Astrocyte (in vitro differentiated cells and primary cell): ENCODE results near the gene TEX38. TPM values are rescaled to one million over a fixed set of nuclear protein-coding genes. Genes with fewer than 3 reads are reported as not detected.

Experiments used
- DNase-seq: peaks from one replicate; pipeline ENCODE4 v3.0.0-alpha.2; 2010; ENCODE audit warnings: low read depth
- FAIRE-seq: peaks from 2 replicates; lab custom pipeline; 2011; peaks lifted over from hg19 to GRCh38; lab: Jason Lieb, UNC
- H2AFZ ChIP-seq: 2 replicates; pipeline ENCODE4 v1.6.0; 2012; ENCODE audit warnings: low read depth, low read length, inconsistent platforms
- H3K27ac ChIP-seq: 2 replicates; pipeline ENCODE4 v1.5.1; 2011; ENCODE audit warnings: low read depth, low read length, inconsistent platforms
- H3K27me3 ChIP-seq: 2 replicates; pipeline ENCODE4 v1.6.0; 2011; ENCODE audit warnings: low read length, inconsistent platforms; ENCODE audit not compliant: insufficient read depth
- H3K36me3 ChIP-seq: 2 replicates; pipeline ENCODE4 v1.5.1; 2011; ENCODE audit warnings: low read length, inconsistent platforms; ENCODE audit not compliant: insufficient read depth
- H3K4me1 ChIP-seq: 2 replicates; pipeline ENCODE4 v1.5.1; 2011; ENCODE audit warnings: low read length, inconsistent platforms; ENCODE audit not compliant: insufficient read depth
- H3K4me2 ChIP-seq: 2 replicates; pipeline ENCODE4 v1.6.0; 2012; ENCODE audit warnings: low read length, inconsistent platforms
- H3K4me3 ChIP-seq: 2 replicates; pipeline ENCODE4 v1.5.1; 2011; ENCODE audit warnings: low read depth, mild to moderate bottlenecking, low read length, inconsistent platforms; ENCODE audit not compliant: insufficient read depth
- H3K79me2 ChIP-seq: 2 replicates; pipeline ENCODE4 v1.6.0; 2012; ENCODE audit warnings: mild to moderate bottlenecking, low read length, inconsistent platforms; ENCODE audit not compliant: insufficient read depth
- H3K9ac ChIP-seq: 2 replicates; pipeline ENCODE4 v1.6.0; 2012; ENCODE audit warnings: mild to moderate bottlenecking, low read length, inconsistent platforms
- H3K9me3 ChIP-seq: 2 replicates; pipeline ENCODE4 v1.5.1; 2012; ENCODE audit warnings: low read depth, mild to moderate bottlenecking, low read length, inconsistent platforms; ENCODE audit not compliant: insufficient read depth
- H4K20me1 ChIP-seq: 2 replicates; pipeline ENCODE4 v1.6.0; 2012; ENCODE audit warnings: low read length, inconsistent platforms; ENCODE audit not compliant: insufficient read depth
- H3K27ac Mint-ChIP-seq: one replicate; pipeline ENCODE4 v1.8.0; 2021; ENCODE audit warnings: mild to moderate bottlenecking, mixed read lengths; ENCODE audit not compliant: unreplicated experiment
- H3K27me3 Mint-ChIP-seq: one replicate; pipeline ENCODE4 v1.8.0; 2021; ENCODE audit warnings: low read depth, mixed read lengths; ENCODE audit not compliant: unreplicated experiment
- H3K36me3 Mint-ChIP-seq: one replicate; pipeline ENCODE4 v1.8.0; 2021; ENCODE audit warnings: low read depth, mixed read lengths; ENCODE audit not compliant: unreplicated experiment
- H3K4me1 Mint-ChIP-seq: one replicate; pipeline ENCODE4 v1.8.0; 2021; ENCODE audit warnings: low read depth, mixed read lengths; ENCODE audit not compliant: unreplicated experiment
- H3K4me3 Mint-ChIP-seq: one replicate; pipeline ENCODE4 v1.8.0; 2021; ENCODE audit warnings: mild to moderate bottlenecking, moderate library complexity, mixed read lengths; ENCODE audit not compliant: unreplicated experiment
- H3K9me3 Mint-ChIP-seq: one replicate; pipeline ENCODE4 v1.8.0; 2021; ENCODE audit warnings: mild to moderate bottlenecking, mixed read lengths; ENCODE audit not compliant: unreplicated experiment
- EZH2 ChIP-seq: IDR thresholded peaks from 2 replicates; pipeline ENCODE4 v1.6.1; 2012; ENCODE audit warnings: mild to moderate bottlenecking, low read length, inconsistent platforms; ENCODE audit not compliant: insufficient read depth
- total RNA-seq: library from RNA; stranded (reverse); gene quantifications from 2 replicates; pipeline ENCODE4 v1.2.1, GENCODE V29; 2021
- TF ChIP-seq, protein P1 (sequence below): IDR thresholded peaks from 2 replicates; pipeline ENCODE4 v1.5.1; 2011; ENCODE audit warnings: low read depth, mild to moderate bottlenecking, inconsistent platforms, low read length, moderate library complexity; ENCODE audit not compliant: insufficient read depth

Gene TEX38
- total RNA-seq, 1 donor from 2014 or later, result not detected

DNA sequence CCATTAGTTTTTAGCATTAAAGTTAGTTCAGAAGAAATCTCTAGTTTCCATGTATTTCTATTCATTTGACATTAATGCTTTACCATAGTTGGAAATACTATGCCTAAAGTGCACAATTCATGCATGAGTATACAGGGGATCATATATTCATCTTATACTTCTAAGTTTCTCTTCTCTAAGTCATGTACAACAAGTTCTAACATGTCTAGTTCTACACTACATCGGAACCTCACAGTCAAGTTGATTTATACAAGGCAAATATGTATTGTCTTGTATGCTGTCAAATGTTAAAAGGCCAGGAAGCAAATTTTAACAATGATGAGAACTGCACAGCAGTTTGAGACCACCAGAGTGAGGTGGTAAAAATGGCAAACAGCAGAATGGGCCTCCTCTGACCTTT lies 32.1 kb upstream of the TEX38 start:
- DNase-seq, result no peak
- TF ChIP-seq EZH2, result no peak
- TF ChIP-seq, protein P1, sequence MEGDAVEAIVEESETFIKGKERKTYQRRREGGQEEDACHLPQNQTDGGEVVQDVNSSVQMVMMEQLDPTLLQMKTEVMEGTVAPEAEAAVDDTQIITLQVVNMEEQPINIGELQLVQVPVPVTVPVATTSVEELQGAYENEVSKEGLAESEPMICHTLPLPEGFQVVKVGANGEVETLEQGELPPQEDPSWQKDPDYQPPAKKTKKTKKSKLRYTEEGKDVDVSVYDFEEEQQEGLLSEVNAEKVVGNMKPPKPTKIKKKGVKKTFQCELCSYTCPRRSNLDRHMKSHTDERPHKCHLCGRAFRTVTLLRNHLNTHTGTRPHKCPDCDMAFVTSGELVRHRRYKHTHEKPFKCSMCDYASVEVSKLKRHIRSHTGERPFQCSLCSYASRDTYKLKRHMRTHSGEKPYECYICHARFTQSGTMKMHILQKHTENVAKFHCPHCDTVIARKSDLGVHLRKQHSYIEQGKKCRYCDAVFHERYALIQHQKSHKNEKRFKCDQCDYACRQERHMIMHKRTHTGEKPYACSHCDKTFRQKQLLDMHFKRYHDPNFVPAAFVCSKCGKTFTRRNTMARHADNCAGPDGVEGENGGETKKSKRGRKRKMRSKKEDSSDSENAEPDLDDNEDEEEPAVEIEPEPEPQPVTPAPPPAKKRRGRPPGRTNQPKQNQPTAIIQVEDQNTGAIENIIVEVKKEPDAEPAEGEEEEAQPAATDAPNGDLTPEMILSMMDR, result no peak
- Mint-ChIP-seq H3K4me3 (no peak overlapping the region), H3K27ac (no peak overlapping the region), H3K27me3 (no peaks in the 10 kb centered on the region), H3K36me3 (peaks cover 8% of the 10 kb centered on the region), H3K9me3 (no peaks in the 10 kb centered on the region), H3K4me1 (peaks cover 12% of the 10 kb centered on the region)
- H4K20me1 ChIP-seq, result no peaks in the 10 kb centered on the region
- no peak overlapping the region for H3K4me3 ChIP-seq
- no peaks in the 10 kb centered on the region for H3K9me3 ChIP-seq
- H2AFZ ChIP-seq, result no peak overlapping the region
- H3K9ac ChIP-seq, result no peak overlapping the region
- no peak for FAIRE-seq
- H3K4me1 ChIP-seq, result peaks cover 8% of the 10 kb centered on the region
- H3K36me3 ChIP-seq, result peaks cover 7% of the 10 kb centered on the region
- H3K4me2 ChIP-seq, result no peak overlapping the region
- H3K27ac ChIP-seq, result no peak overlapping the region
- H3K79me2 ChIP-seq, result no peaks in the 10 kb centered on the region
- H3K27me3 ChIP-seq, result no peaks in the 10 kb centered on the region

DNA sequence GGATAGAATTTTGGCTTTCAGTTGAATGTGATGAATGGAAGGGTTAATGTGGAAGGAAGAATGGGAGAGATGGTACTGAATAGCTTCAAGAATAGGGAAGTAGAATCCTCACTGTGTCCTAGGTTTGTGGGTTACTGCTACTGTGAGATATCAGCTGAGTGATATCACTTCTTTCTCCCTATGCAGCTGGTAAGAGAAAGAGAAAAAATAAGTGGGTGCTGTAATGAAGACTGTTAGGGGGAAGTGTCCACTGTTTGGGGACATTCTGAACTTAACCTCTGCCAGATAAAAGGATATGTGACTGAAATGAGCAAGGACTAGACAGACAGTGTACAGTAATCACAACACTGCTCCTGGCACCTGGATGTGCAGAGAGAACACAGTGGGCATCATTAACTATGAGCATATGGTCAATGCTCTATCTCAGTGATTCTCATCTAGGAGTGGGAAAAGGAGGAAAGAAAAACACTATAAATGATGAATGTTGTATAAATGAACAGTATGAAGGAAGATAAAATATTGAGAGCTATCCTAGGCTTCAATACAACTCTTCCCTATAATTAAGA lies 29.5 kb upstream of the TEX38 start:
- no peak overlapping the region for H2AFZ ChIP-seq
- no peak for TF ChIP-seq EZH2
- TF ChIP-seq, protein P1, result no peak
- DNase-seq, result no peak
- H3K9me3 Mint-ChIP-seq, result peaks cover 1% of the 10 kb centered on the region
- H3K79me2 ChIP-seq, result no peaks in the 10 kb centered on the region
- H3K27me3 Mint-ChIP-seq, result no peaks in the 10 kb centered on the region
- no peak for FAIRE-seq
- H3K27ac Mint-ChIP-seq, result no peak overlapping the region
- no peak overlapping the region for H3K4me3 ChIP-seq
- H3K4me3 Mint-ChIP-seq, result no peak overlapping the region
- H3K9me3 ChIP-seq, result no peaks in the 10 kb centered on the region
- peaks cover 8% of the 10 kb centered on the region for H3K4me1 ChIP-seq
- H4K20me1 ChIP-seq, result no peaks in the 10 kb centered on the region
- H3K36me3 Mint-ChIP-seq, result peaks cover 3% of the 10 kb centered on the region
- H3K9ac ChIP-seq, result no peak overlapping the region
- H3K27ac ChIP-seq, result no peak overlapping the region
- H3K4me1 Mint-ChIP-seq, result peaks cover 14% of the 10 kb centered on the region
- H3K27me3 ChIP-seq, result no peaks in the 10 kb centered on the region
- peaks cover under 1% of the 10 kb centered on the region for H3K36me3 ChIP-seq
- no peak overlapping the region for H3K4me2 ChIP-seq

DNA sequence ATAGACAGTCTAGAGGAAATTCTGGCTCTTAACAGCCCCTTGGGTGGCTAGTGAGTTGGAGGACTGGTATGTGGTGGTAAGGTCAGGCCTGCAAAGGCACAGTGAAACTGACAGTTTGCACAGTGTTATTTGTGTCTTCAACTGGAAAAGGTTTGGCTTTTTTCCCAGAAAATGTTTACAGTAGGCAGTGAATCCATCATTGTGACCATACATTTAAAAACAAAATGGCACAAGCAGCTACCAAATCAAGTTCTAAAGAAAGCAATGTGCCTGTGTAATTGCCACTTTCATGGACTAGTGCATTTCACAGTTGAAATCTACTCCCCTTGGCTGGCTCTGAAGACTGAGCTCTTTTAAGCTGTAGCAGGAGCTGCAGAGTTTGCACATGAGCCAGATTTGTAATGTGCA lies 28.3 kb upstream of the TEX38 start:
- DNase-seq (peak; percentile 88), FAIRE-seq (peak; percentile 89)
- Histone ChIP-seq H3K27ac (no peak overlapping the region), H3K36me3 (peaks cover 4% of the 10 kb centered on the region), H4K20me1 (no peaks in the 10 kb centered on the region), H3K9me3 (no peaks in the 10 kb centered on the region), H3K79me2 (no peaks in the 10 kb centered on the region), H3K27me3 (no peaks in the 10 kb centered on the region), H3K4me1 (peaks cover 8% of the 10 kb centered on the region), H3K9ac (no peak overlapping the region), H3K4me2 (peak overlapping the region; percentile 46), H2AFZ (no peak overlapping the region), H3K4me3 (no peak overlapping the region)
- Mint-ChIP-seq H3K36me3 (peaks cover 6% of the 10 kb centered on the region), H3K27me3 (no peaks in the 10 kb centered on the region), H3K9me3 (peaks cover 5% of the 10 kb centered on the region), H3K4me1 (peaks cover 14% of the 10 kb centered on the region), H3K4me3 (no peak overlapping the region), H3K27ac (peak overlapping the region; percentile 34)
- TF ChIP-seq EZH2, result no peak
- TF ChIP-seq, protein P1, result no peak
